HEK293T (cell line): Measurements from ENCODE around the gene SYN1.

Source experiments
- CTCF ChIA-PET: fragments of 350-600 bp; formaldehyde crosslinking; extraction: SDS; loops from one replicate; lab custom pipeline; 2021; ENCODE audit warnings: antibody characterized with exemption, inconsistent platforms; lab: Yijun Ruan, JAX
- POLR2A ChIA-PET: fragments of 350-600 bp; formaldehyde crosslinking; extraction: SDS; loops from one replicate; lab custom pipeline; 2020; ENCODE audit warnings: antibody characterized with exemption, inconsistent platforms; lab: Yijun Ruan, JAX
- DNase-seq: peaks from one replicate; pipeline ENCODE4 v3.0.0; 2012; ENCODE audit warnings: mixed read lengths; ENCODE audit errors: extremely low spot score
- ARNT ChIP-seq: fragments of 450-650 bp; IDR thresholded peaks from 2 replicates; pipeline ENCODE4 v1.6.1; 2017; ENCODE audit warnings: mild to moderate bottlenecking
- BHLHE40 ChIP-seq: fragments of 450-650 bp; IDR thresholded peaks from 2 replicates; pipeline ENCODE4 v1.6.1; 2016; ENCODE audit warnings: mild to moderate bottlenecking, moderate library complexity, borderline replicate concordance
- CTBP1 ChIP-seq: fragments of 450-650 bp; IDR thresholded peaks from 2 replicates; pipeline ENCODE4 v1.6.1; 2016; ENCODE audit warnings: borderline replicate concordance
- ELF4 ChIP-seq: fragments of 450-650 bp; IDR thresholded peaks from 2 replicates; pipeline ENCODE4 v1.6.1; 2017; ENCODE audit warnings: antibody characterized with exemption
- FOXA1 ChIP-seq: fragments of 450-650 bp; IDR thresholded peaks from 2 replicates; pipeline ENCODE4 v1.6.1; 2016; ENCODE audit warnings: mild to moderate bottlenecking
- FOXK2 ChIP-seq: fragments of 450-650 bp; IDR thresholded peaks from 2 replicates; pipeline ENCODE4 v1.6.1; 2016; ENCODE audit warnings: mild to moderate bottlenecking
- FOXM1 ChIP-seq: fragments of 450-650 bp; IDR thresholded peaks from 2 replicates; pipeline ENCODE4 v1.6.1; 2017; ENCODE audit warnings: mild to moderate bottlenecking, borderline replicate concordance
- HDGF ChIP-seq: fragments of 450-650 bp; IDR thresholded peaks from 2 replicates; pipeline ENCODE4 v1.6.1; 2017; ENCODE audit warnings: antibody characterized with exemption, borderline replicate concordance
- L3MBTL2 ChIP-seq: fragments of 450-650 bp; conservative IDR thresholded peaks from 2 replicates; pipeline ENCODE4 v1.6.1; 2016; ENCODE audit warnings: mild to moderate bottlenecking
- LEF1 ChIP-seq: fragments of 450-650 bp; IDR thresholded peaks from 2 replicates; pipeline ENCODE4 v1.6.1; 2017; ENCODE audit warnings: mild to moderate bottlenecking, borderline replicate concordance
- NFRKB ChIP-seq: fragments of 450-650 bp; IDR thresholded peaks from 2 replicates; pipeline ENCODE4 v1.6.1; 2016; ENCODE audit warnings: mild to moderate bottlenecking, moderate library complexity
- PKNOX1 ChIP-seq: fragments of 450-650 bp; IDR thresholded peaks from 2 replicates; pipeline ENCODE4 v1.6.1; 2016
- SP1 ChIP-seq: fragments of 450-650 bp; IDR thresholded peaks from 2 replicates; pipeline ENCODE4 v1.6.1; 2017
- SUZ12 ChIP-seq: fragments of 450-650 bp; IDR thresholded peaks from 2 replicates; pipeline ENCODE4 v1.6.1; 2016; ENCODE audit warnings: mild to moderate bottlenecking
- TARDBP ChIP-seq: fragments of 450-650 bp; IDR thresholded peaks from 2 replicates; pipeline ENCODE4 v1.6.1; 2016
- ZNF384 ChIP-seq: fragments of 450-650 bp; IDR thresholded peaks from 2 replicates; pipeline ENCODE4 v1.6.1; 2016

The SYN1 gene

DNA sequence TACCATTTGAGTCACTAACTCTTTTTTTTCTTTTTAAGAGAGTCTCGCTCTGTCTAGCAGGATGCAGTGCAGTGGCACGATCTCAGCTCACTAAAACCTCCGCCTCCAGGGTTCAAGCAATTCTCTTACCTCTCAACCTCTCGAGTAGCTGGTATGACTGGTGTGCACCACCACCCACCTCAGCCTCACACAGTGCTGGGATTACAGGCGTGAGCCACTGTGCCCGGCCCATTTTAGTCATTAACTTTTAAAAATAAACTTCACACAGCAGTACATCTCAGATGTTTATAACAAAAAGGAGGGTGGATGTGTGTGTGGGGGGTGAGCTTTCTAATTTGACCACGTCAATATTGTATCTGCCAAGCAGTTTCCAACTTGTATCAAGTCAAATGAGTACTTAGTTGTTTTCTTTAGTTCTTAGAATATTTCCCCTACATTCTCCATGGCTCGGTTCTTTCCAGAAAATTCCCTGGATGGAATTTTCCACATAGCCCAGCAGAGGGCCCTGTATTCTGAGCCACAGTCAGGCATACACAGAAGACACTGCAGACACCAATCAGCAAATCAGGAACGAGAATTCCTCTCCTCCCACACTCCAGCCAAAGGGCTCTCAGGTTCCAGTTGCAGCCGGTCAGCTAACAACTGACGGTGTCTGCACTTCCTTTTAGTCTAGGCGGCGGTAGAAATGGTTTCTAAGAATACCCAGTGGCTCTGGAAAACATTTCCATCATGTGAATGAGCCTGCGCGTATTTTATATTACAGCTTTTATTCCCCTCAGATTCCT is 78.7 kb downstream of the SYN1 start:
- no peak for TF ChIP-seq SUZ12
- no peak for TF ChIP-seq ZNF384
- TF ChIP-seq CTBP1, result no peak
- TF ChIP-seq FOXM1, result no peak
- TF ChIP-seq PKNOX1, result no peak; the same call in 1 of the 2 replicates
- TF ChIP-seq SP1, result no peak
- no peak for TF ChIP-seq HDGF
- no peak for TF ChIP-seq NFRKB
- TF ChIP-seq LEF1, result no peak
- TF ChIP-seq ARNT, result no peak
- ChIA-PET POLR2A (interaction anchor here (0.7 to 3.0 kb wide), 4 partner anchors 15 to 103 kb away, joined by 3 to 17 read pairs (median 3); no protein-coding TSS in a partner anchor), CTCF (interaction anchor here (0.6 to 1.5 kb wide), 5 partner anchors 15 to 215 kb away, joined by 3 to 4 read pairs (median 3); partner anchors contain the start of gene TIMP1)
- DNase-seq, result peak; percentile 90

GRCh38 chrX:47539860-47540259 is 79.8 kb downstream of the SYN1 start:
- POLR2A ChIA-PET, result interaction anchor here (3.0 kb wide), 1 partner anchor 16 kb away, joined by 17 read pairs; no protein-coding TSS in a partner anchor
- CTCF ChIA-PET, result interaction anchor here (0.8 kb wide), 1 partner anchor 227 kb away, joined by 3 read pairs; no protein-coding TSS in a partner anchor
- TF ChIP-seq FOXK2, result no peak
- TF ChIP-seq L3MBTL2, result no peak
- no peak for TF ChIP-seq ELF4
- TF ChIP-seq BHLHE40, result no peak
- no peak for TF ChIP-seq ZNF384
- no peak for TF ChIP-seq SUZ12
- no peak for TF ChIP-seq CTBP1
- TF ChIP-seq SP1, result no peak
- TF ChIP-seq HDGF, result no peak
- TF ChIP-seq LEF1, result no peak
- no peak for TF ChIP-seq FOXM1
- no peak for TF ChIP-seq PKNOX1
- no peak for TF ChIP-seq FOXA1
- TF ChIP-seq TARDBP, result no peak
- TF ChIP-seq ARNT, result no peak
- TF ChIP-seq NFRKB, result no peak
- no peak for DNase-seq

GRCh38 chrX:47530049-47530448 is 89.6 kb downstream of the SYN1 start:
- no peak for TF ChIP-seq HDGF
- TF ChIP-seq NFRKB, result no peak
- no peak for TF ChIP-seq FOXM1
- ChIA-PET CTCF (no interaction called here), POLR2A (no interaction called here)
- DNase-seq, result no peak

- POLR2A ChIA-PET, result no interaction called here
- CTCF ChIA-PET, result no interaction called here
- DNase-seq, result no peak
- no peak for TF ChIP-seq ARNT
- no peak for TF ChIP-seq FOXK2
- no peak for TF ChIP-seq FOXA1
- TF ChIP-seq BHLHE40, result no peak
- no peak for TF ChIP-seq PKNOX1
Observed at GRCh38 chrX:47529548-47529947, 90.1 kb downstream of the SYN1 start.

GRCh38 chrX:47523713-47524166 is 95.9 kb downstream of the SYN1 start:
- ChIA-PET POLR2A (interaction anchor here (0.5 to 2.0 kb wide), 6 partner anchors 10 to 433 kb away, joined by 3 to 6 read pairs (median 4); no protein-coding TSS in a partner anchor), CTCF (interaction anchor here (0.6 to 1.8 kb wide), 9 partner anchors 17 to 401 kb away, joined by 3 to 18 read pairs (median 4); no protein-coding TSS in a partner anchor)
- TF ChIP-seq L3MBTL2, result no peak; the same call in 1 of the 2 replicates
- no peak for DNase-seq

DNA sequence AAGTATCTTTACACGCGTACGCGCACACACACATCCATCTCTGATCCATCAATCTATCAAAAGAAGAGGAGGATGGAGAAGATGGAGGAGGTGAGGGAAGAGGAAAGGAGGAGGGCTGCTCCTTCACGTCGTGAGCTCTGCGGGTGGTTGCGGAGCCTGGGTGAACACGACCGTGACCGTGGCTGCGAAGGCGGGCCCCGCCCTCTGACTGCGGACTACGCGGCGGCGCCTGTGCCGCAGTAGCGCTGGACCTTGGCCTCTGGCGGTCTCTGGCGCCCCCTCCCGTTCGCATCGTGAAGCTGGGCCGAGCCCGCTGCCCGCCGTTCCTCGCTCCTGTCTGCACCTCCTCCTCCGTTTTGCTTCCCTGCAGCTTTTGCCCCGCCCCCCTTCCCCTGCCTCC is 96.4 kb downstream of the SYN1 start:
- DNase-seq, result peak; percentile 86
- POLR2A ChIA-PET, result interaction anchor here (0.5 to 2.0 kb wide), 6 partner anchors 9 to 432 kb away, joined by 3 to 6 read pairs (median 4); no protein-coding TSS in a partner anchor
- no peak for TF ChIP-seq HDGF
- TF ChIP-seq ARNT, result no peak
- no peak for TF ChIP-seq FOXM1
- no peak for TF ChIP-seq ZNF384
- TF ChIP-seq ELF4, result no peak
- no peak for TF ChIP-seq CTBP1
- TF ChIP-seq LEF1, result no peak
- TF ChIP-seq FOXA1, result no peak
- no peak for TF ChIP-seq PKNOX1
- TF ChIP-seq FOXK2, result no peak
- TF ChIP-seq BHLHE40, result no peak
- no peak for TF ChIP-seq TARDBP
- CTCF ChIA-PET, result interaction anchor here (1.2 to 1.8 kb wide), 7 partner anchors 18 to 333 kb away, joined by 3 to 18 read pairs (median 5); no protein-coding TSS in a partner anchor
